Neural progenitor cell (in vitro differentiated cells): ENCODE measurements around the gene AK8. TPM values are rescaled to one million over a fixed set of nuclear protein-coding genes. Genes with fewer than 3 reads are reported as not detected.

Experiments
- DNase-seq: peaks from one replicate; pipeline ENCODE4 v3.0.0-alpha.2; 2016; ENCODE audit warnings: low spot score
- H2AFZ ChIP-seq: fragments of 200-600 bp; sonication (generic); replicated peaks from 2 replicates; pipeline ENCODE4 v1.6.1; 2016; ENCODE audit warnings: antibody characterized with exemption
- H3F3A ChIP-seq: fragments of 200-600 bp; sonication (generic); 2 replicates; pipeline ENCODE4 v1.6.1; 2016; ENCODE audit warnings: antibody characterized with exemption, low read depth
- H3K27ac ChIP-seq: fragments of 200-600 bp; sonication (generic); 2 replicates; pipeline ENCODE4 v1.5.1; 2016; ENCODE audit warnings: mild to moderate bottlenecking
- H3K27me3 ChIP-seq: fragments of 200-600 bp; sonication (generic); 2 replicates; pipeline ENCODE4 v1.6.1; 2016; ENCODE audit warnings: mild to moderate bottlenecking, moderate library complexity
- H3K36me3 ChIP-seq: fragments of 200-600 bp; sonication (generic); 2 replicates; pipeline ENCODE4 v1.5.1; 2016
- H3K4me1 ChIP-seq: fragments of 200-600 bp; sonication (generic); 2 replicates; pipeline ENCODE4 v1.6.1; 2016; ENCODE audit warnings: mixed run types
- H3K4me2 ChIP-seq: fragments of 200-600 bp; sonication (generic); 2 replicates; pipeline ENCODE4 v1.6.1; 2016
- H3K4me3 ChIP-seq: fragments of 200-600 bp; sonication (generic); 2 replicates; pipeline ENCODE4 v1.5.1; 2016
- H3K79me2 ChIP-seq: fragments of 200-600 bp; sonication (generic); 2 replicates; pipeline ENCODE4 v1.6.1; 2016; ENCODE audit warnings: low read depth
- H3K9ac ChIP-seq: fragments of 200-600 bp; sonication (generic); 2 replicates; pipeline ENCODE4 v1.6.1; 2016
- H3K9me3 ChIP-seq: fragments of 200-600 bp; sonication (generic); 2 replicates; pipeline ENCODE4 v1.5.1; 2016; ENCODE audit warnings: low read depth
- H4K20me1 ChIP-seq: fragments of 200-600 bp; sonication (generic); 2 replicates; pipeline ENCODE4 v1.6.1; 2016; ENCODE audit warnings: low read depth
- H3K27ac Mint-ChIP-seq: 3 replicates; pipeline ENCODE4 v1.8.0; 2021; ENCODE audit warnings: mixed read lengths
- H3K27me3 Mint-ChIP-seq: 2 replicates; pipeline ENCODE4 v1.8.0; 2022; ENCODE audit warnings: low read depth, mild to moderate bottlenecking, inconsistent platforms, moderate library complexity, mixed read lengths; ENCODE audit not compliant: insufficient read depth
- H3K36me3 Mint-ChIP-seq: 3 replicates; pipeline ENCODE4 v1.8.0; 2021; ENCODE audit warnings: mixed read lengths
- H3K4me1 Mint-ChIP-seq: 3 replicates; pipeline ENCODE4 v1.8.0; 2021; ENCODE audit warnings: mixed read lengths
- H3K4me3 Mint-ChIP-seq: 3 replicates; pipeline ENCODE4 v1.8.0; 2021; ENCODE audit warnings: mild to moderate bottlenecking, moderate library complexity, mixed read lengths
- H3K9me3 Mint-ChIP-seq: 3 replicates; pipeline ENCODE4 v1.8.0; 2020; ENCODE audit warnings: mixed read lengths
- EZH2 ChIP-seq: fragments of 200-600 bp; sonication (generic); IDR thresholded peaks from 2 replicates; pipeline ENCODE4 v1.6.1; 2017; ENCODE audit warnings: antibody characterized with exemption, mild to moderate bottlenecking, moderate library complexity
- EZH2phosphoT487 ChIP-seq: fragments of 200-600 bp; sonication (generic); IDR thresholded peaks from 2 replicates; pipeline ENCODE4 v1.6.1; 2017; ENCODE audit warnings: antibody characterized with exemption
- total RNA-seq: library from RNA; depleted of rRNA; stranded (reverse); fragments of >200 nt; gene quantifications from 2 replicates; pipeline ENCODE4 v1.2.3, GENCODE V29; 2015; ENCODE audit warnings: low replicate concordance
- TF ChIP-seq, protein P1 (sequence below): fragments of 200-600 bp; sonication (generic); IDR thresholded peaks from 2 replicates; pipeline ENCODE4 v1.5.1; 2017; ENCODE audit warnings: antibody characterized with exemption, mild to moderate bottlenecking

AK8 gene
- total RNA-seq, 1 donor from 2014 or later: 0.43 TPM

DNA sequence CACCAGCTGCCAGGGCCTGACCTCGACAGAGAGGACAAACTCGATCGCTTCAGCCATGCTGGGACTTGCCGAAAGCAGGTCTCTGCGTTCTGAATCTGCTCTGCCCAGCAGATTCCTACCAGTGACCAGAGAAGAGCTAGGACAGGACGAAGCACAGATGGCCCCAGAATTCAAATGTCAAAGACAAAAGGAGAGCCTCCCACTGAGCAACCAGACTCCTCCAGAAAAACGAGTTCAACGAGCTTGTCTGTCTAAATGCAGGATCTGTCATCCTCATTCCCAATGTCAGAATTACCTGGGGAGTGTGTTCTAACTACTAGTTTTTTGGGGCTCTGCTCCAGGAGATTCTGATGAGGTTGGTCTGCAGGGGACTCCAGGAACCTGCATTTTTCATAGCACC lies 13.4 kb downstream of the AK8 start:
- H3F3A ChIP-seq: no peaks in the 10 kb centered on the region
- no peaks in the 10 kb centered on the region for H3K27me3 ChIP-seq
- TF ChIP-seq EZH2phosphoT487 (no peak), EZH2 (no peak)
- TF ChIP-seq, protein P1, sequence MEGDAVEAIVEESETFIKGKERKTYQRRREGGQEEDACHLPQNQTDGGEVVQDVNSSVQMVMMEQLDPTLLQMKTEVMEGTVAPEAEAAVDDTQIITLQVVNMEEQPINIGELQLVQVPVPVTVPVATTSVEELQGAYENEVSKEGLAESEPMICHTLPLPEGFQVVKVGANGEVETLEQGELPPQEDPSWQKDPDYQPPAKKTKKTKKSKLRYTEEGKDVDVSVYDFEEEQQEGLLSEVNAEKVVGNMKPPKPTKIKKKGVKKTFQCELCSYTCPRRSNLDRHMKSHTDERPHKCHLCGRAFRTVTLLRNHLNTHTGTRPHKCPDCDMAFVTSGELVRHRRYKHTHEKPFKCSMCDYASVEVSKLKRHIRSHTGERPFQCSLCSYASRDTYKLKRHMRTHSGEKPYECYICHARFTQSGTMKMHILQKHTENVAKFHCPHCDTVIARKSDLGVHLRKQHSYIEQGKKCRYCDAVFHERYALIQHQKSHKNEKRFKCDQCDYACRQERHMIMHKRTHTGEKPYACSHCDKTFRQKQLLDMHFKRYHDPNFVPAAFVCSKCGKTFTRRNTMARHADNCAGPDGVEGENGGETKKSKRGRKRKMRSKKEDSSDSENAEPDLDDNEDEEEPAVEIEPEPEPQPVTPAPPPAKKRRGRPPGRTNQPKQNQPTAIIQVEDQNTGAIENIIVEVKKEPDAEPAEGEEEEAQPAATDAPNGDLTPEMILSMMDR: no peak
- no peaks in the 10 kb centered on the region for H3K9me3 ChIP-seq
- Mint-ChIP-seq H3K4me3 (no peak overlapping the region), H3K36me3 (no peaks in the 10 kb centered on the region), H3K9me3 (no peaks in the 10 kb centered on the region), H3K4me1 (peaks cover 26% of the 10 kb centered on the region), H3K27me3 (peaks cover 2% of the 10 kb centered on the region), H3K27ac (no peak overlapping the region)
- H4K20me1 ChIP-seq: no peaks in the 10 kb centered on the region
- no peak overlapping the region for H3K4me2 ChIP-seq
- H3K79me2 ChIP-seq: no peaks in the 10 kb centered on the region
- no peaks in the 10 kb centered on the region for H3K4me1 ChIP-seq
- H3K9ac ChIP-seq: no peak overlapping the region
- H3K4me3 ChIP-seq: no peak overlapping the region
- no peak overlapping the region for H3K27ac ChIP-seq
- no peak overlapping the region for H2AFZ ChIP-seq
- H3K36me3 ChIP-seq: no peaks in the 10 kb centered on the region
- DNase-seq: no peak

DNA sequence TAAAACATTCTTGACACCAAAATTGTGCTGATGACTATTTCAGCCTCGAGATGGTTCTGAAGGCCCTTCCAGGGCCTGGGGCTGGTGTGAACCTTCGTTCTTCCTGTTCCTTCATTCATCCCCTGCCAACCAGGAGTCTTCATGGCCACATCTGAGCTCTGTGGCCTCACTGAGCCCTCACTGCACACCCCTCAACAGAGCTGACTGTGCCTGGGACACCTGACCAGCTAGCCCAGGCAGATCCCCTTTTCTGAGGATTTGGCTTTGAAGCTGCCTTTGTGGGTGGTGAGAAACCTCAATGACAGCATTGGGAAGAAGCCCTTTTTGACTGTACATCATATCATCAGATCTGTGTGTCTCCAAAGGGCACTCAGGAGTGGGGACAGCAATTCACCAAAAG lies 13.8 kb downstream of the AK8 start:
- Mint-ChIP-seq H3K27me3 (peaks cover 2% of the 10 kb centered on the region), H3K9me3 (no peaks in the 10 kb centered on the region), H3K27ac (no peak overlapping the region), H3K36me3 (no peaks in the 10 kb centered on the region), H3K4me3 (no peak overlapping the region), H3K4me1 (peaks cover 26% of the 10 kb centered on the region)
- Histone ChIP-seq H3K9me3 (no peaks in the 10 kb centered on the region), H2AFZ (no peak overlapping the region), H3K4me1 (no peaks in the 10 kb centered on the region), H3K9ac (no peak overlapping the region), H3K27ac (no peak overlapping the region), H3K36me3 (no peaks in the 10 kb centered on the region), H3K79me2 (no peaks in the 10 kb centered on the region), H3K27me3 (no peaks in the 10 kb centered on the region), H3K4me3 (no peak overlapping the region), H3K4me2 (no peak overlapping the region), H4K20me1 (no peaks in the 10 kb centered on the region), H3F3A (no peaks in the 10 kb centered on the region)
- TF ChIP-seq EZH2 (no peak), EZH2phosphoT487 (no peak)
- TF ChIP-seq, protein P1: no peak
- DNase-seq: no peak

DNA sequence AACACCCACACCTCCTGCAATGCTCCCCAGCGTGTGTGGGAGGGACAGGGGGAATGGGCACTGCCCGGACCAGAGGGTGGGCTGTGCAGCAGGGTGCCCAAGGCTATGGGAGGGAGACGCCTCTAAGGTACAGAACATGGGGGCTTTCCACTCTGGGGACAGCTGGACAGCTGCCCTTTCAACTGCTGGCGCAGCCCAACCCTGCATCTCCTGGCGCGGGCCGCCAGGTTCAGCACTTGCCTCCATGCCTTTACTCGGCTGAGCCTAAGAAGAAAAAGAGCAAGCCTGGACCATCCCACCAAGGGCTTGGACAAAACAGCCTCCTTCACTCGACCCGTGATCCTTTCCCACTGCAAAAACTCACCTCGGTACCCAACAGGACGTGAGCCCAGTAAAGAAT lies 15.0 kb downstream of the AK8 start:
- Mint-ChIP-seq H3K4me1 (peaks cover 30% of the 10 kb centered on the region), H3K4me3 (no peak overlapping the region), H3K9me3 (no peaks in the 10 kb centered on the region), H3K27ac (no peak overlapping the region), H3K27me3 (peaks cover 2% of the 10 kb centered on the region), H3K36me3 (no peaks in the 10 kb centered on the region)
- Histone ChIP-seq H3K4me2 (no peak overlapping the region), H3K4me1 (peaks cover 1% of the 10 kb centered on the region), H3K9ac (no peak overlapping the region), H3K4me3 (no peak overlapping the region), H3F3A (no peaks in the 10 kb centered on the region), H3K36me3 (no peaks in the 10 kb centered on the region), H4K20me1 (no peaks in the 10 kb centered on the region), H2AFZ (no peak overlapping the region), H3K27me3 (no peaks in the 10 kb centered on the region), H3K9me3 (no peaks in the 10 kb centered on the region), H3K27ac (no peak overlapping the region), H3K79me2 (no peaks in the 10 kb centered on the region)
- DNase-seq: no peak
- TF ChIP-seq EZH2phosphoT487 (no peak), EZH2 (no peak)
- TF ChIP-seq, protein P1: no peak

DNA sequence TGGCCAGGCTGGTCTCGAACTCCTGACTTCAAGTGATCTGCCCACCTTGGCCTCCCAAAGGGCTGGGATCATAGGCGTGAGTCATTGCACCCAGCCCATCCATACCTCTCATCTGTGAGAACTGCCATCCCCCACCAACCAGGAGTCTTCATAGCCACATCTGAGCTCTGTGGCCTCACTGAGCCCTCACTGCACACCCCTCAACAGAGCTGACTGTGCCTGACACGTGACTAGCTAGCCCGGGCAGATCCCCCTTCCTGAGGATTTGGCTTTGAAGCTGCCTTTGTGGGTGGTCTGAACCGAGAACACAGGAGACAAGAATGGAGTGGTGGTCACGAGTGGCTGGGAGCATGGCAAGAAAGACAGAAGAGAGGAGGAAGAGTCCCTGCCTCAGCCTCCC lies 15.6 kb downstream of the AK8 start:
- Histone ChIP-seq H3K9ac (no peak overlapping the region), H3K27ac (no peak overlapping the region), H3K4me2 (no peak overlapping the region), H3K27me3 (no peaks in the 10 kb centered on the region), H3K9me3 (no peaks in the 10 kb centered on the region), H3K4me3 (no peak overlapping the region), H4K20me1 (no peaks in the 10 kb centered on the region), H3K79me2 (no peaks in the 10 kb centered on the region), H2AFZ (no peak overlapping the region), H3K36me3 (no peaks in the 10 kb centered on the region), H3F3A (no peaks in the 10 kb centered on the region), H3K4me1 (peaks cover 7% of the 10 kb centered on the region)
- TF ChIP-seq, protein P1: no peak
- TF ChIP-seq EZH2 (no peak), EZH2phosphoT487 (no peak)
- DNase-seq: no peak
- H3K4me1 Mint-ChIP-seq: peaks cover 31% of the 10 kb centered on the region
- H3K36me3 Mint-ChIP-seq: no peaks in the 10 kb centered on the region
- no peak overlapping the region for H3K4me3 Mint-ChIP-seq
- H3K27me3 Mint-ChIP-seq: peaks cover 2% of the 10 kb centered on the region
- no peaks in the 10 kb centered on the region for H3K9me3 Mint-ChIP-seq
- H3K27ac Mint-ChIP-seq: no peak overlapping the region
